CD4-positive, alpha-beta T cell treated with Interleukin-6 at 100 ng/mL for 8 hours (primary cell): ENCODE measurements around the gene MAPKAP1.
A peak's percentile ranks its signal among the peaks of the same experiment; 100 is the strongest.
"Not testable (repeated sequence)": the region's sequence is repeated elsewhere in the genome, so short reads cannot be mapped to it uniquely, and the experiment has no call there.

Experiments
- DNase-seq: peaks from one replicate; pipeline ENCODE4 v3.0.0-alpha.2; 2020; ENCODE audit warnings: mixed read lengths, low spot score

Gene MAPKAP1

GRCh38 chr9:125409637-125410521, 297.1 kb downstream of the MAPKAP1 start:
- no peak for DNase-seq

- no peak for DNase-seq
Observed at GRCh38 chr9:125409217-125409636, 297.8 kb downstream of the MAPKAP1 start.

- DNase-seq, result peak; percentile 54
Observed at GRCh38 chr9:125407974-125408900, 298.8 kb downstream of the MAPKAP1 start.

GRCh38 chr9:125407432-125407973, 299.5 kb downstream of the MAPKAP1 start:
- DNase-seq, result no peak

- DNase-seq, result no peak
Observed at GRCh38 chr9:125406810-125407087, 300.3 kb downstream of the MAPKAP1 start.

- DNase-seq, result no peak
Observed at GRCh38 chr9:125405938-125406809, 300.8 kb downstream of the MAPKAP1 start.

GRCh38 chr9:125404733-125405132, 302.3 kb downstream of the MAPKAP1 start:
- DNase-seq, result no peak

- no peak for DNase-seq
Observed at GRCh38 chr9:125400725-125401716, 306.0 kb downstream of the MAPKAP1 start.

GRCh38 chr9:125400232-125400631, 306.8 kb downstream of the MAPKAP1 start:
- DNase-seq, result not testable (repeated sequence)

GRCh38 chr9:125399666-125400065, 307.3 kb downstream of the MAPKAP1 start:
- no peak for DNase-seq

GRCh38 chr9:125399165-125399564, 307.8 kb downstream of the MAPKAP1 start:
- no peak for DNase-seq

- DNase-seq, result no peak
Observed at GRCh38 chr9:125398243-125398642, 308.8 kb downstream of the MAPKAP1 start.

GRCh38 chr9:125397736-125398135, 309.3 kb downstream of the MAPKAP1 start:
- DNase-seq, result no peak

- DNase-seq, result no peak
Observed at GRCh38 chr9:125396799-125397198, 310.2 kb downstream of the MAPKAP1 start.

- no peak for DNase-seq
Observed at GRCh38 chr9:125393426-125393825, 313.6 kb downstream of the MAPKAP1 start.

GRCh38 chr9:125391704-125392103, 315.3 kb downstream of the MAPKAP1 start:
- no peak for DNase-seq

- DNase-seq, result no peak
Observed at GRCh38 chr9:125388978-125389377, 318.0 kb downstream of the MAPKAP1 start.

GRCh38 chr9:125387861-125388524, 319.0 kb downstream of the MAPKAP1 start:
- DNase-seq, result no peak
